SU-DHL-6 (cell line): ENCODE results near the gene C6orf58.

Experiments
- EZH2phosphoT487 ChIP-seq: fragments of 200-600 bp; sonication (generic), shearing (Covaris generic); conservative IDR thresholded peaks from 2 replicates; pipeline ENCODE4 v1.6.1; 2018; ENCODE audit warnings: mild to moderate bottlenecking, antibody characterized with exemption, low read length, moderate library complexity, mixed read lengths
- TF ChIP-seq, protein P1 (sequence below): fragments of 200-600 bp; sonication (generic); IDR thresholded peaks from one replicate; pipeline ENCODE4 v1.5.1; 2017; ENCODE audit warnings: antibody characterized with exemption, mild to moderate bottlenecking, low read length, moderate library complexity; ENCODE audit not compliant: insufficient read depth, poor library complexity, severe bottlenecking

DNA sequence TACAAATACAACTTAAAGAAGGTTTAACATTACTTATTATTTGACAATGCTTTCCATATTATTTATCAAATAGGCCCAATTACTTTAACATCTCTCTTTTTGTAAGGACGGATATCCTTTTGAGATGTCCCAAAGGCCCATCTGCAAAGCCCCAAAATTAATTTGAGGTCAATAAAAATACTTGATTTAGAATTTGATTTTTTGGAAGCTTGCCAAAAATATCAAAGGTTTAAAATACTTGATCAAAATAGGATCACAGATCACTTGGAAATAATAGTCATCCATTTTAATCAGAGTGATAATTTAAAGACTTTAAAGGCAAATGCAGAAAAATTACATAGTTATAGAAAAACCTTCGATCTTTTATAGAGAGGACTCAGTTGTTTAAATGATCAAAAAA is 8.1 kb downstream of the C6orf58 start:
- TF ChIP-seq, protein P1, sequence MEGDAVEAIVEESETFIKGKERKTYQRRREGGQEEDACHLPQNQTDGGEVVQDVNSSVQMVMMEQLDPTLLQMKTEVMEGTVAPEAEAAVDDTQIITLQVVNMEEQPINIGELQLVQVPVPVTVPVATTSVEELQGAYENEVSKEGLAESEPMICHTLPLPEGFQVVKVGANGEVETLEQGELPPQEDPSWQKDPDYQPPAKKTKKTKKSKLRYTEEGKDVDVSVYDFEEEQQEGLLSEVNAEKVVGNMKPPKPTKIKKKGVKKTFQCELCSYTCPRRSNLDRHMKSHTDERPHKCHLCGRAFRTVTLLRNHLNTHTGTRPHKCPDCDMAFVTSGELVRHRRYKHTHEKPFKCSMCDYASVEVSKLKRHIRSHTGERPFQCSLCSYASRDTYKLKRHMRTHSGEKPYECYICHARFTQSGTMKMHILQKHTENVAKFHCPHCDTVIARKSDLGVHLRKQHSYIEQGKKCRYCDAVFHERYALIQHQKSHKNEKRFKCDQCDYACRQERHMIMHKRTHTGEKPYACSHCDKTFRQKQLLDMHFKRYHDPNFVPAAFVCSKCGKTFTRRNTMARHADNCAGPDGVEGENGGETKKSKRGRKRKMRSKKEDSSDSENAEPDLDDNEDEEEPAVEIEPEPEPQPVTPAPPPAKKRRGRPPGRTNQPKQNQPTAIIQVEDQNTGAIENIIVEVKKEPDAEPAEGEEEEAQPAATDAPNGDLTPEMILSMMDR = no peak
- TF ChIP-seq EZH2phosphoT487 = no peak
